Measurements from ENCODE around the gene SMAD3. TPM values are rescaled to one million over a fixed set of nuclear protein-coding genes. Genes with fewer than 3 reads are reported as not detected.

SMAD3 gene
- polyA plus RNA-seq, 1 donor from 2014 or later: 1.0 TPM

DNA sequence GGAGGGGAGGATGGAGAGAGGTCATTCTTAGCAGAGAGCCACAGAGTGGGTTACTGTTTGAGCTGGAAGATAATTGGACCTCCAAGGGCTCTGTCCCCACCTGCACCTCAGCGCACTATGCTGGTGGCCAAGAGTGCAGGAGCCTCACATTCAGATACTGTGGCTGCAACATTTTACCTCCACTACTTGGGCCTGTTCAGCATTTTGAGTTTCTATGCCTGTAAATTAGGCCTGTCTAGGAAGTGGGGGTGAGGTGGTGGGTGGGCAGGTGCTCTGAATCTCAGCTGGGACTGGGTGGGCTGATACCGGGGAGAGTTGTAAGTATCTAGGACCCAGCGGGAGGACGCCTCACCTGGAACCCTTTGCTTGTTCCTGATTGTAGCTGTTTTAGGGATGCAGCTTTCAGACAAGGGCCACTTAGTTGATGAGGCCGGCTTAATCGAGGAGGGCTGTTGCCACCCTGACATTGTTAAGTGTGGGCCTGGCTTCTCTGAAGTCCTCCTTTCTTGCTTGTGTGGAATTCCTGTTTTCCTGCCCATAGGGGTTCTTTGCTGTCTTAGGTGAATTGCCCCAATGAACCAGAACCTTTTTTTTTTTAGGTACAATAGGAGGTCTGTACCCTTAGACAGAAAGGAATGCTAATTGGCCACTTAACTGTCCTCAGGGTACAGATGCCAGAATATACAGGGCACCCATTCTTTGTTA is 83.8 kb downstream of the SMAD3 start:
- peaks cover 2% of the 10 kb centered on the region for H3K79me2 ChIP-seq (replicated peaks; ENCODE audit: insufficient read depth, low read length)
- H3K9ac ChIP-seq (ENCODE audit: low read length): no peak overlapping the region
- no peak overlapping the region for H3K4me3 ChIP-seq (ENCODE audit: low read length)
- no peak overlapping the region for H3K4me2 ChIP-seq (ENCODE audit: low read length)
- no peak for TF ChIP-seq EP300 (conservative IDR thresholded peaks at IDR 0.05; ENCODE audit: poor library complexity, severe bottlenecking)
- no peak for TF ChIP-seq SMC3 (conservative IDR thresholded peaks at IDR 0.05; ENCODE audit: poor library complexity)
- TF ChIP-seq, protein P1, sequence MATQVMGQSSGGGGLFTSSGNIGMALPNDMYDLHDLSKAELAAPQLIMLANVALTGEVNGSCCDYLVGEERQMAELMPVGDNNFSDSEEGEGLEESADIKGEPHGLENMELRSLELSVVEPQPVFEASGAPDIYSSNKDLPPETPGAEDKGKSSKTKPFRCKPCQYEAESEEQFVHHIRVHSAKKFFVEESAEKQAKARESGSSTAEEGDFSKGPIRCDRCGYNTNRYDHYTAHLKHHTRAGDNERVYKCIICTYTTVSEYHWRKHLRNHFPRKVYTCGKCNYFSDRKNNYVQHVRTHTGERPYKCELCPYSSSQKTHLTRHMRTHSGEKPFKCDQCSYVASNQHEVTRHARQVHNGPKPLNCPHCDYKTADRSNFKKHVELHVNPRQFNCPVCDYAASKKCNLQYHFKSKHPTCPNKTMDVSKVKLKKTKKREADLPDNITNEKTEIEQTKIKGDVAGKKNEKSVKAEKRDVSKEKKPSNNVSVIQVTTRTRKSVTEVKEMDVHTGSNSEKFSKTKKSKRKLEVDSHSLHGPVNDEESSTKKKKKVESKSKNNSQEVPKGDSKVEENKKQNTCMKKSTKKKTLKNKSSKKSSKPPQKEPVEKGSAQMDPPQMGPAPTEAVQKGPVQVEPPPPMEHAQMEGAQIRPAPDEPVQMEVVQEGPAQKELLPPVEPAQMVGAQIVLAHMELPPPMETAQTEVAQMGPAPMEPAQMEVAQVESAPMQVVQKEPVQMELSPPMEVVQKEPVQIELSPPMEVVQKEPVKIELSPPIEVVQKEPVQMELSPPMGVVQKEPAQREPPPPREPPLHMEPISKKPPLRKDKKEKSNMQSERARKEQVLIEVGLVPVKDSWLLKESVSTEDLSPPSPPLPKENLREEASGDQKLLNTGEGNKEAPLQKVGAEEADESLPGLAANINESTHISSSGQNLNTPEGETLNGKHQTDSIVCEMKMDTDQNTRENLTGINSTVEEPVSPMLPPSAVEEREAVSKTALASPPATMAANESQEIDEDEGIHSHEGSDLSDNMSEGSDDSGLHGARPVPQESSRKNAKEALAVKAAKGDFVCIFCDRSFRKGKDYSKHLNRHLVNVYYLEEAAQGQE (IDR thresholded peaks at IDR 0.05; ENCODE audit: borderline replicate concordance): no peak
- no peak for TF ChIP-seq RAD21 (conservative IDR thresholded peaks at IDR 0.05)
- no peak for TF ChIP-seq EZH2 (IDR thresholded peaks at IDR 0.05; ENCODE audit: borderline replicate concordance, insufficient read depth, low read length, poor library complexity, severe bottlenecking)
- no peak for TF ChIP-seq MXI1 (conservative IDR thresholded peaks at IDR 0.05; ENCODE audit: poor library complexity, severe bottlenecking)
- TF ChIP-seq, protein P2, sequence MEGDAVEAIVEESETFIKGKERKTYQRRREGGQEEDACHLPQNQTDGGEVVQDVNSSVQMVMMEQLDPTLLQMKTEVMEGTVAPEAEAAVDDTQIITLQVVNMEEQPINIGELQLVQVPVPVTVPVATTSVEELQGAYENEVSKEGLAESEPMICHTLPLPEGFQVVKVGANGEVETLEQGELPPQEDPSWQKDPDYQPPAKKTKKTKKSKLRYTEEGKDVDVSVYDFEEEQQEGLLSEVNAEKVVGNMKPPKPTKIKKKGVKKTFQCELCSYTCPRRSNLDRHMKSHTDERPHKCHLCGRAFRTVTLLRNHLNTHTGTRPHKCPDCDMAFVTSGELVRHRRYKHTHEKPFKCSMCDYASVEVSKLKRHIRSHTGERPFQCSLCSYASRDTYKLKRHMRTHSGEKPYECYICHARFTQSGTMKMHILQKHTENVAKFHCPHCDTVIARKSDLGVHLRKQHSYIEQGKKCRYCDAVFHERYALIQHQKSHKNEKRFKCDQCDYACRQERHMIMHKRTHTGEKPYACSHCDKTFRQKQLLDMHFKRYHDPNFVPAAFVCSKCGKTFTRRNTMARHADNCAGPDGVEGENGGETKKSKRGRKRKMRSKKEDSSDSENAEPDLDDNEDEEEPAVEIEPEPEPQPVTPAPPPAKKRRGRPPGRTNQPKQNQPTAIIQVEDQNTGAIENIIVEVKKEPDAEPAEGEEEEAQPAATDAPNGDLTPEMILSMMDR (IDR thresholded peaks at IDR 0.05; ENCODE audit: poor library complexity, severe bottlenecking): no peak
- no peak for TF ChIP-seq TAF1 (IDR thresholded peaks at IDR 0.05; ENCODE audit: low read depth)
- no peak for TF ChIP-seq POLR2AphosphoS5 (IDR thresholded peaks at IDR 0.05)
- H3K27me3 ChIP-seq (ENCODE audit: insufficient read depth, low read depth, low read length): no peaks in the 10 kb centered on the region
- H3K9me3 ChIP-seq (ENCODE audit: low read length): no peaks in the 10 kb centered on the region
- no peaks in the 10 kb centered on the region for H3K9me2 ChIP-seq (ENCODE audit: insufficient read depth, low read length)
- no peak overlapping the region for H3K27ac ChIP-seq (ENCODE audit: low read length)
- no peaks in the 10 kb centered on the region for H4K20me1 ChIP-seq (ENCODE audit: insufficient read depth)
- H2AFZ ChIP-seq (ENCODE audit: low read depth, low read length): no peak overlapping the region
- no peaks in the 10 kb centered on the region for H3F3A ChIP-seq (ENCODE audit: insufficient read depth, low read length, poor library complexity, severe bottlenecking)
- no peaks in the 10 kb centered on the region for H3K36me3 ChIP-seq (ENCODE audit: insufficient read depth, low read length)

DNA sequence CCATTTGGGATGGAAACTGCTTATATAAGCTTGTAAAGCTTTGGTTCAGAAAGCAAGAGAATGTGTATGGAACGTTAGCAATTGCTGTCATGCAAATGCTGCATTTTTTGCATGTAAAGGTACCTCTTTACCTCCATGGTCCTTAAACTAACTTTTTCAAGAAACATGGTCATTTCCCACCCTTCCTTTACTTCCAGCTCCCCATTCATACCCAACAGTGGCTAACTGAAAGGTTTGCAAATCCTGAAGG is 84.3 kb downstream of the SMAD3 start:
- Histone ChIP-seq H3K9ac (ENCODE audit: low read length) (no peak overlapping the region), H3K9me3 (ENCODE audit: low read length) (no peaks in the 10 kb centered on the region), H3K36me3 (ENCODE audit: insufficient read depth, low read length) (no peaks in the 10 kb centered on the region), H3K4me3 (ENCODE audit: low read length) (no peak overlapping the region), H3K4me2 (ENCODE audit: low read length) (no peak overlapping the region), H3F3A (ENCODE audit: insufficient read depth, low read length, poor library complexity, severe bottlenecking) (no peaks in the 10 kb centered on the region), H3K27me3 (ENCODE audit: insufficient read depth, low read depth, low read length) (no peaks in the 10 kb centered on the region), H2AFZ (ENCODE audit: low read depth, low read length) (no peak overlapping the region), H3K27ac (ENCODE audit: low read length) (no peak overlapping the region), H3K9me2 (ENCODE audit: insufficient read depth, low read length) (no peaks in the 10 kb centered on the region), H3K79me2 (replicated peaks; ENCODE audit: insufficient read depth, low read length) (no peaks in the 10 kb centered on the region), H4K20me1 (ENCODE audit: insufficient read depth) (no peaks in the 10 kb centered on the region)
- no peak for TF ChIP-seq TAF1 (IDR thresholded peaks at IDR 0.05; ENCODE audit: low read depth)
- no peak for TF ChIP-seq POLR2AphosphoS5 (IDR thresholded peaks at IDR 0.05)
- no peak for TF ChIP-seq EP300 (conservative IDR thresholded peaks at IDR 0.05; ENCODE audit: poor library complexity, severe bottlenecking)
- TF ChIP-seq RAD21 (conservative IDR thresholded peaks at IDR 0.05): no peak
- TF ChIP-seq, protein P2 (IDR thresholded peaks at IDR 0.05; ENCODE audit: poor library complexity, severe bottlenecking): no peak
- TF ChIP-seq, protein P1 (IDR thresholded peaks at IDR 0.05; ENCODE audit: borderline replicate concordance): no peak
- no peak for TF ChIP-seq MXI1 (conservative IDR thresholded peaks at IDR 0.05; ENCODE audit: poor library complexity, severe bottlenecking)
- TF ChIP-seq SMC3 (conservative IDR thresholded peaks at IDR 0.05; ENCODE audit: poor library complexity): no peak
- TF ChIP-seq EZH2 (IDR thresholded peaks at IDR 0.05; ENCODE audit: borderline replicate concordance, insufficient read depth, low read length, poor library complexity, severe bottlenecking): no peak

Data from neural cell (in vitro differentiated cells).